SU-DHL-6 (cell line): ENCODE measurements around the gene PPP1CA.

ENCODE experiments used
- H2AFZ ChIP-seq: fragments of 200-600 bp; sonication (generic); 2 replicates; pipeline ENCODE4 v1.6.1; 2014; ENCODE audit warnings: low read depth, mild to moderate bottlenecking, moderate library complexity, mixed read lengths, antibody characterized with exemption, low read length; ENCODE audit not compliant: severe bottlenecking
- H3F3A ChIP-seq: fragments of 200-600 bp; shearing (Covaris generic); 2 replicates; pipeline ENCODE4 v1.6.0; 2016; ENCODE audit warnings: antibody characterized with exemption, mild to moderate bottlenecking; ENCODE audit not compliant: insufficient read depth
- H3K27ac ChIP-seq: fragments of 200-600 bp; sonication (generic); 2 replicates; pipeline ENCODE4 v1.5.1; 2016; ENCODE audit warnings: low read depth, mild to moderate bottlenecking, low read length, moderate library complexity, mixed read lengths
- H3K27me3 ChIP-seq: fragments of 200-600 bp; sonication (generic), shearing (Covaris generic); 2 replicates; pipeline ENCODE4 v1.6.0; 2014; ENCODE audit warnings: mild to moderate bottlenecking, low read length
- H3K36me3 ChIP-seq: fragments of 200-600 bp; sonication (generic); 2 replicates; pipeline ENCODE4 v1.6.1; 2014; ENCODE audit warnings: mild to moderate bottlenecking, low read length, mixed read lengths
- H3K4me2 ChIP-seq: fragments of 300-600, 200-600 bp; shearing (Covaris generic), sonication (generic); 2 replicates; pipeline ENCODE4 v1.6.0; 2014; ENCODE audit warnings: low read length, low read depth, mild to moderate bottlenecking; ENCODE audit not compliant: poor library complexity, severe bottlenecking
- H3K4me3 ChIP-seq: fragments of 200-600 bp; sonication (generic); 2 replicates; pipeline ENCODE4 v1.5.1; 2014; ENCODE audit warnings: antibody characterized with exemption, low read length, mild to moderate bottlenecking, mixed read lengths; ENCODE audit not compliant: insufficient read depth, poor library complexity, severe bottlenecking
- H3K79me2 ChIP-seq: fragments of 200-600 bp; sonication (generic); 2 replicates; pipeline ENCODE4 v1.6.1; 2014; ENCODE audit warnings: mild to moderate bottlenecking, low read length, moderate library complexity; ENCODE audit not compliant: insufficient read depth
- H3K9ac ChIP-seq: fragments of 200-600 bp; sonication (generic); 2 replicates; pipeline ENCODE4 v1.7.0; 2014; ENCODE audit warnings: mild to moderate bottlenecking, low read length
- H3K9me2 ChIP-seq: fragments of 200-600 bp; sonication (generic); replicated peaks from 2 replicates; pipeline ENCODE4 v1.6.1; 2014; ENCODE audit warnings: low read length; ENCODE audit not compliant: insufficient read depth
- H3K9me3 ChIP-seq: fragments of 200-600 bp; sonication (generic); 2 replicates; pipeline ENCODE4 v1.6.1; 2014; ENCODE audit warnings: low read length, mixed read lengths; ENCODE audit not compliant: insufficient read depth
- H4K20me1 ChIP-seq: fragments of 200-600 bp; sonication (generic); 2 replicates; pipeline ENCODE4 v1.6.1; 2014; ENCODE audit warnings: low read depth, mild to moderate bottlenecking, antibody characterized with exemption, low read length, moderate library complexity, mixed read lengths
- EZH2phosphoT487 ChIP-seq: fragments of 200-600 bp; sonication (generic), shearing (Covaris generic); conservative IDR thresholded peaks from 2 replicates; pipeline ENCODE4 v1.6.1; 2018; ENCODE audit warnings: mild to moderate bottlenecking, antibody characterized with exemption, low read length, moderate library complexity, mixed read lengths
- TF ChIP-seq, protein P1 (sequence below): fragments of 200-600 bp; sonication (generic); IDR thresholded peaks from one replicate; pipeline ENCODE4 v1.5.1; 2017; ENCODE audit warnings: antibody characterized with exemption, mild to moderate bottlenecking, low read length, moderate library complexity; ENCODE audit not compliant: insufficient read depth, poor library complexity, severe bottlenecking

Gene PPP1CA

DNA sequence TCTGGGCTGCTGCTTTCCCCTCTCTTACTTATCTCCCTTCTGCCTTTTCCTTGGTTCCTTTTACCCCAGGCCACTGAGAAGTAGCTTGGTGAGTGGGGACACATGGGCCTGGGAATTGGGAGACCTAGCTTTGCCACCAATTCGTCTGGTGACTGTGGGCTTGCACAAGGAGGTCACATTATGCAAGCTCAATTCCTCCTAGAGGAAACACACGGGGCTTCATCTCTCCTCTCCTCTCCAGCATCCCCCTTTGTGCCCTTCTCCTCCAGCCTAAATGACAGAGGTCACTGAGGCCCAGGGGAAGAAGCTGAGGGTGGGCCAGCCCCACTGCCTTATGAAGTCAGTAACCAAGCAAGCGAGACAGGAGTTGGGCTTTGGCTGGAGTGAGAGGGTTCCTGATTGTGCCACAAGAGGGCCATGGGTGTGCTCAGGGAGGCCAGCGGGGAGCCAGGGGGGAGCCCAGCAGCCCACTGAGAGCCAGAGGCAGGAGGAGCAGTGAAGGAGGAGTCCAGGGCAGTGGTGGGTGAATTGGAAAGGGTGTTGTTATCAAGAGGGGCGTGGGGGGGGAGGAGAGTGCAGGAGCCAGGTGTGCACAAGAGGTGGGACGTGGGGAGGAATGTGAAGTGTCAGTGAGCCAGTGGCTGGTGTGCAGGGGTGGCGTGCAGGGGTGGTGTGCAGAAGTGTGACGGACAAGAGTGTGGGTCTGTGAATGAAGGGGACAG, 30.3 kb downstream of the PPP1CA start:
- Histone ChIP-seq H3K36me3 (no peaks in the 10 kb centered on the region), H3F3A (no peaks in the 10 kb centered on the region), H3K27me3 (no peaks in the 10 kb centered on the region), H4K20me1 (no peaks in the 10 kb centered on the region), H3K4me2 (no peak overlapping the region), H3K9me3 (no peaks in the 10 kb centered on the region), H2AFZ (no peak overlapping the region), H3K9me2 (no peaks in the 10 kb centered on the region), H3K27ac (no peak overlapping the region), H3K79me2 (no peaks in the 10 kb centered on the region), H3K4me3 (no peak overlapping the region), H3K9ac (no peak overlapping the region)
- TF ChIP-seq, protein P1, sequence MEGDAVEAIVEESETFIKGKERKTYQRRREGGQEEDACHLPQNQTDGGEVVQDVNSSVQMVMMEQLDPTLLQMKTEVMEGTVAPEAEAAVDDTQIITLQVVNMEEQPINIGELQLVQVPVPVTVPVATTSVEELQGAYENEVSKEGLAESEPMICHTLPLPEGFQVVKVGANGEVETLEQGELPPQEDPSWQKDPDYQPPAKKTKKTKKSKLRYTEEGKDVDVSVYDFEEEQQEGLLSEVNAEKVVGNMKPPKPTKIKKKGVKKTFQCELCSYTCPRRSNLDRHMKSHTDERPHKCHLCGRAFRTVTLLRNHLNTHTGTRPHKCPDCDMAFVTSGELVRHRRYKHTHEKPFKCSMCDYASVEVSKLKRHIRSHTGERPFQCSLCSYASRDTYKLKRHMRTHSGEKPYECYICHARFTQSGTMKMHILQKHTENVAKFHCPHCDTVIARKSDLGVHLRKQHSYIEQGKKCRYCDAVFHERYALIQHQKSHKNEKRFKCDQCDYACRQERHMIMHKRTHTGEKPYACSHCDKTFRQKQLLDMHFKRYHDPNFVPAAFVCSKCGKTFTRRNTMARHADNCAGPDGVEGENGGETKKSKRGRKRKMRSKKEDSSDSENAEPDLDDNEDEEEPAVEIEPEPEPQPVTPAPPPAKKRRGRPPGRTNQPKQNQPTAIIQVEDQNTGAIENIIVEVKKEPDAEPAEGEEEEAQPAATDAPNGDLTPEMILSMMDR = peak; percentile 31
- TF ChIP-seq EZH2phosphoT487 = no peak

DNA sequence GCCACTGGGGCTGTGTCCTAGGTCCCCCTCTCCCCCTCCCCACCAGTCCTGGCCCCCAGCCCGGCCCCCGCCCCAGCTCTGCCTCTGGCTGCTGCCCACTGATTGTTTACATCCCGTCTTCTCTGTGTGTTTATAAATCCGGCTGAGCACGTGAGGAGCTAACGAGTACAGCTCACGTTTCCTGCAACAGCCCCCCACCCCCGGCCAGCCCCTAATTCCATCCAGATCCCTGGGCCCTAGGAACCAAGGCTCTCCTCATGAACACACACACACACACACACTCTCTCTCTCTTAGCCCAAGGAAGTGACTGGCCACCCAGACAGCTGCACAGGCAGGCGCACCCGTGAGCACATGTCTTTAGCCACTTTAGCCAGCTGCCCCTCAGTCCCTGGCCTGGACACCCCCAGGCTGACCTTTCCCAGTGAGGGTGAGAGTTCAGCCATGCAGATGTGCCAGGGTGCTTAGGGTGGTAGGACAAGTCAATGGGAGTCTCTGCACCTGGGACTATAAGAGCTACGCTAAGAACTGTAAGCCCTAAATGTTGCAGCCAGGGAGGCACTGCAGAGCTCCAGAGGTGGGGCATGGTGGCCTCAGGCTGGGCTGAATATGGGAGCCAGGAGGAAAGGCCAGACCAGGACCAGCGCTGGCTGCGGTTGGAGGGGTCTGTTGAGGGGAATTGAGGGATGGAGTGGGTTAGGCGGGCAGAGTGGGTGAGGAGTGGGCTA, 31.1 kb downstream of the PPP1CA start:
- TF ChIP-seq EZH2phosphoT487 = no peak
- TF ChIP-seq, protein P1 = no peak
- Histone ChIP-seq H3K4me3 (no peak overlapping the region), H3K4me2 (no peak overlapping the region), H3F3A (no peaks in the 10 kb centered on the region), H3K36me3 (no peaks in the 10 kb centered on the region), H4K20me1 (no peaks in the 10 kb centered on the region), H3K9me2 (no peaks in the 10 kb centered on the region), H3K27me3 (no peaks in the 10 kb centered on the region), H3K9me3 (no peaks in the 10 kb centered on the region), H2AFZ (no peak overlapping the region), H3K9ac (no peak overlapping the region), H3K27ac (no peak overlapping the region), H3K79me2 (no peaks in the 10 kb centered on the region)

DNA sequence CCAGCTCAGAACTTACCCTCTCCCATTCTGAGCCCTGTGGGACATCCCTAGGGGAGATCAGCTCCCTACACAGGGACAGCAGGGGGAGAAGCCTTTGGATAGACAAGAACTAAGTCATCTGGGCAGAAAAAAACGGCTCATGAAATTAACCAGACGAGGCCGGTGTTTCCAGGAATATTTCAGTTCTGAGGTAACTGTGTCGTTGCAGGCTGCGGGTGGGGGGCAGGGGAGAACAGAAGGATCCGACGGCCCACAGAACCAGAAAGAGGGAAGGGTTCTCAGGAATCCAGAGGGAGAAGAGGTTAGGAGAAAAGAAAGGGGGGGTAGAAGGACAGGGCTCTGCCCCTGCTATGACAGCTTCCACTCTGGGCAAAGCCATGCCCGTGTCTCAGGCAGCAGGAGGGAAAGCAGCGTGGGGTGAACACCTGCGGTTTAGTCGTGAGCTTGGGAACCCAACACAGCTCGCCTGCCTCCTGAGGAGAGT, 31.8 kb downstream of the PPP1CA start:
- TF ChIP-seq, protein P1 = no peak
- no peaks in the 10 kb centered on the region for H4K20me1 ChIP-seq
- no peaks in the 10 kb centered on the region for H3K79me2 ChIP-seq
- no peaks in the 10 kb centered on the region for H3K27me3 ChIP-seq
- H3K27ac ChIP-seq = no peak overlapping the region
- no peaks in the 10 kb centered on the region for H3F3A ChIP-seq
- no peaks in the 10 kb centered on the region for H3K36me3 ChIP-seq
- H3K9ac ChIP-seq = no peak overlapping the region
- H2AFZ ChIP-seq = no peak overlapping the region
- no peak overlapping the region for H3K4me3 ChIP-seq
- H3K9me3 ChIP-seq = no peaks in the 10 kb centered on the region
- no peaks in the 10 kb centered on the region for H3K9me2 ChIP-seq
- H3K4me2 ChIP-seq = no peak overlapping the region
